A673 (cell line): ENCODE results near the gene CIAO3.

Experiments
- CTCF ChIP-seq: fragments of 300-800, 200-600 bp; sonication (generic); conservative IDR thresholded peaks from 2 replicates; pipeline ENCODE4 v1.5.1; 2017; ENCODE audit warnings: low read depth, mild to moderate bottlenecking, antibody characterized with exemption, low read length, moderate library complexity, mixed read lengths
- EZH2 ChIP-seq: fragments of 200-600 bp; sonication (generic); IDR thresholded peaks from 2 replicates; pipeline ENCODE4 v1.6.1; 2017; ENCODE audit warnings: borderline replicate concordance, low read depth, mild to moderate bottlenecking, mixed read lengths, antibody characterized with exemption, low read length; ENCODE audit not compliant: poor library complexity, severe bottlenecking

GRCh38 chr16:684961-685696 lies 55.7 kb downstream of the CIAO3 start:
- no peak for TF ChIP-seq CTCF
- TF ChIP-seq EZH2: no peak
